ENCODE measurements around the gene NLGN2. TPM values are rescaled to one million over a fixed set of nuclear protein-coding genes. Genes with fewer than 3 reads are reported as not detected.

Gene NLGN2
- total RNA-seq, 1 donor, result 5.8 TPM

DNA sequence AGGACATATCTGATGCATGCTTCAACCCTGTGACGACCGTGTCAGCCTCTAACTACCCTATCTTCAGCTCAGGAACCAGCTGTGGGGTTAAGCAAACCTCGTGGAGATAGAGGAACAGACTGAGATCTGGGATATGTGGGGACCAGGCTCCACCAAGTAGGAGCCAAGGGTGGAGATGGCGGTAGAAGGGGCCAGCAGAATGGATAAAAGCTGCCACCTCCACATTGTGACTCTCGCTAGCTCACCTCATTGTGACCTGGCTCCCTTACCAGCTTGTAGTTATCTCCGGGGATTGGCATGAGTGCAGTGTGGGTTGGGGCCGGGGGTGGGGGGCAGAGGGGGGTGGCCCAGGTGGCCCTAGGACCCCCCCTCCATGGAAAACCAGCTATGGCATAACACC lies 17.7 kb downstream of the NLGN2 start, which contains the start of gene SPEM2:
Gene SPEM2 (plus strand): TSS at position 301 of the 400 bp plus-strand sequence. CDS start 73 bp downstream, at position 374.
- Histone ChIP-seq H3K79me2 (ENCODE audit: insufficient read depth, low read length) (no peaks in the 10 kb centered on the region), H3K27ac (ENCODE audit: low read depth, low read length) (no peak within 1 kb of the TSS), H3K9me3 (ENCODE audit: low read depth, low read length) (no peaks in the 10 kb centered on the region), H4K20me1 (ENCODE audit: insufficient read depth, low read length) (no peaks in the 10 kb centered on the region), H3K27me3 (ENCODE audit: insufficient read depth, low read length) (no peaks in the 10 kb centered on the region), H3K4me3 (ENCODE audit: insufficient read depth, low read length) (no peak within 1 kb of the TSS), H3K4me2 (ENCODE audit: insufficient read depth, low read length) (no peak within 1 kb of the TSS), H2AFZ (ENCODE audit: low read length) (no peak within 1 kb of the TSS), H3K36me3 (ENCODE audit: insufficient read depth, low read length) (no peaks in the 10 kb centered on the region), H3K4me1 (ENCODE audit: insufficient read depth, low read length) (no peaks in the 10 kb centered on the region)
- no peak for DNase-seq (ENCODE audit: insufficient read length, low spot score, missing footprints)
- TF ChIP-seq, protein P1, sequence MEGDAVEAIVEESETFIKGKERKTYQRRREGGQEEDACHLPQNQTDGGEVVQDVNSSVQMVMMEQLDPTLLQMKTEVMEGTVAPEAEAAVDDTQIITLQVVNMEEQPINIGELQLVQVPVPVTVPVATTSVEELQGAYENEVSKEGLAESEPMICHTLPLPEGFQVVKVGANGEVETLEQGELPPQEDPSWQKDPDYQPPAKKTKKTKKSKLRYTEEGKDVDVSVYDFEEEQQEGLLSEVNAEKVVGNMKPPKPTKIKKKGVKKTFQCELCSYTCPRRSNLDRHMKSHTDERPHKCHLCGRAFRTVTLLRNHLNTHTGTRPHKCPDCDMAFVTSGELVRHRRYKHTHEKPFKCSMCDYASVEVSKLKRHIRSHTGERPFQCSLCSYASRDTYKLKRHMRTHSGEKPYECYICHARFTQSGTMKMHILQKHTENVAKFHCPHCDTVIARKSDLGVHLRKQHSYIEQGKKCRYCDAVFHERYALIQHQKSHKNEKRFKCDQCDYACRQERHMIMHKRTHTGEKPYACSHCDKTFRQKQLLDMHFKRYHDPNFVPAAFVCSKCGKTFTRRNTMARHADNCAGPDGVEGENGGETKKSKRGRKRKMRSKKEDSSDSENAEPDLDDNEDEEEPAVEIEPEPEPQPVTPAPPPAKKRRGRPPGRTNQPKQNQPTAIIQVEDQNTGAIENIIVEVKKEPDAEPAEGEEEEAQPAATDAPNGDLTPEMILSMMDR (IDR thresholded peaks at IDR 0.05; ENCODE audit: extremely low read depth, low read depth, low read length), result no peak

DNA sequence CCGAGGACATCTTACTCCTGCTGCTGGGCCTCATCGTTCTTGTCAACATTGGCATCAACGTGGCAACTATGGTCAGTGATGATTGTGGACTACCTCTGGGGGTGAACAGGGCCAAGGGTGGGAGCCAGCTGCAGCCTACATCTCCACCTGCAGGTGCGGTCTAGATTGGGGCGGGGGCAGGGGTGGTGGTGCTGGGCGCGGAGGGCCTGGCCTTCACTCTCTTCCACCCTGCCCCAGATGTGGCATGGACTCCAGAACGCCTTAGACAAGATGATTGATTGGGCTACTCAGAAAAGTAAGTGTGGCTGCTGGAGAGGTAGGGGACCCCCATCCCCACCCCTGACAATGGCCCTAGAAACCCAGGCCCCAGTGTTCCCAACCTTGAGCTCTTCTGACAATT lies 18.1 kb downstream of the NLGN2 start:
- no peaks in the 10 kb centered on the region for H3K4me1 ChIP-seq (ENCODE audit: insufficient read depth, low read length)
- H2AFZ ChIP-seq (ENCODE audit: low read length), result no peak overlapping the region
- H3K27ac ChIP-seq (ENCODE audit: low read depth, low read length), result no peak overlapping the region
- DNase-seq (ENCODE audit: insufficient read length, low spot score, missing footprints), result no peak
- no peaks in the 10 kb centered on the region for H3K9me3 ChIP-seq (ENCODE audit: low read depth, low read length)
- H3K36me3 ChIP-seq (ENCODE audit: insufficient read depth, low read length), result no peaks in the 10 kb centered on the region
- TF ChIP-seq, protein P1 (IDR thresholded peaks at IDR 0.05; ENCODE audit: extremely low read depth, low read depth, low read length), result no peak
- H4K20me1 ChIP-seq (ENCODE audit: insufficient read depth, low read length), result no peaks in the 10 kb centered on the region
- no peaks in the 10 kb centered on the region for H3K79me2 ChIP-seq (ENCODE audit: insufficient read depth, low read length)
- no peak overlapping the region for H3K4me3 ChIP-seq (ENCODE audit: insufficient read depth, low read length)
- H3K27me3 ChIP-seq (ENCODE audit: insufficient read depth, low read length), result no peaks in the 10 kb centered on the region
- no peak overlapping the region for H3K4me2 ChIP-seq (ENCODE audit: insufficient read depth, low read length)

DNA sequence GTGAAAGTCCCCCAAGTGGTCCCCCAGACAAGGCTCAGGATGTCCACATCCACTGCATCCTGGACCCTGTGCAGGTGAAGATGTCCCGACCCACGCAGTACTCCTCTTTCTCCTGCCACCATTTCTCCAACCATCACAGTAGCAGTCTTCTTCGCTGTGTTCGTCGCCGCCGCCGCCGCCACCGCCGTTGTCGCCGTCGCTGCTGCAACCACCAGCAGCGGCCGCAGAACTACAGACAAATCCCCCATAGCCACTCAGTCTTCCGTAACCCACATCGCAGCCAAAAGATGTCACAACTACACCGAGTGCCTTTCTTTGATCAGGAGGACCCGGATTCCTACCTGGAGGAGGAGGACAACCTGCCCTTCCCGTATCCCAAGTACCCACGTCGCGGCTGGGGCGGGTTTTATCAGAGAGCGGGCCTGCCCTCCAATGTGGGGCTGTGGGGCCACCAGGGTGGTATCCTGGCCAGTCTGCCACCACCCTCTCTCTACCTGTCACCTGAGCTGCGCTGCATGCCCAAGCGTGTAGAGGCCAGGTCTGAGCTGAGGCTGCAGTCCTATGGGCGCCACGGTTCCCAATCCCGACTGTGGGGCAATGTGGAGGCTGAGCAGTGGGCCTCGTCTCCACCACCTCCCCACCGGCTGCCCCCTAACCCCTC lies 18.7 kb downstream of the NLGN2 start:
- Histone ChIP-seq H3K4me1 (ENCODE audit: insufficient read depth, low read length) (no peaks in the 10 kb centered on the region), H3K4me3 (ENCODE audit: insufficient read depth, low read length) (no peak overlapping the region), H3K36me3 (ENCODE audit: insufficient read depth, low read length) (no peaks in the 10 kb centered on the region), H3K27me3 (ENCODE audit: insufficient read depth, low read length) (no peaks in the 10 kb centered on the region), H2AFZ (ENCODE audit: low read length) (no peak overlapping the region), H3K9me3 (ENCODE audit: low read depth, low read length) (no peaks in the 10 kb centered on the region), H3K4me2 (ENCODE audit: insufficient read depth, low read length) (no peak overlapping the region), H3K27ac (ENCODE audit: low read depth, low read length) (no peak overlapping the region), H3K79me2 (ENCODE audit: insufficient read depth, low read length) (no peaks in the 10 kb centered on the region), H4K20me1 (ENCODE audit: insufficient read depth, low read length) (no peaks in the 10 kb centered on the region)
- TF ChIP-seq, protein P1 (IDR thresholded peaks at IDR 0.05; ENCODE audit: extremely low read depth, low read depth, low read length), result no peak
- no peak for DNase-seq (ENCODE audit: insufficient read length, low spot score, missing footprints)

DNA sequence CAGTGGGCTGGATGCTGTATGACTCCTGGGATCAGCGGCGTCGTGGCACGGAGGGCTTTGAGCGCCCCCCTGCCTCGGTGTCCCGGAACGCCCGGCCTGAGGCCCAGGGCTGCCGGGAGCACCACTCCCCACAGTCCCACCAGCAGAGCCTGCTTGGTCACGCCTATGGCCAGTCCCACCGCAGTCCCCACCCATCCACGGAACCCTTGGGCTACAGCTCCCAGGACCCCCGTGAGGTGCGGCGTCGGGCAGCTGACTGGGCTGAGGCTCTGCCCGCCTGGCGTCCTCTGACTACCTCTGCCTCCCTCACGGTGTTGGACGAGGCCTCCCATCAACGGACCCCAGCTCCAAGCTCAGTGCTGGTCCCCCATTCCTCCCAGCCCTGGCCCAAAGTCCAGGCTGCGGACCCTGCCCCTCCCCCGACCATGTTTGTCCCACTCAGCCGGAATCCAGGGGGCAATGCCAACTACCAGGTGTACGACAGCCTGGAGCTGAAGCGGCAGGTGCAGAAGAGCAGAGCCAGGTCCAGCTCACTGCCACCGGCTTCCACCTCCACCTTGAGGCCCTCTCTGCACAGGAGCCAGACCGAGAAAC lies 19.3 kb downstream of the NLGN2 start:
- Histone ChIP-seq H3K27me3 (ENCODE audit: insufficient read depth, low read length) (no peaks in the 10 kb centered on the region), H4K20me1 (ENCODE audit: insufficient read depth, low read length) (no peaks in the 10 kb centered on the region), H2AFZ (ENCODE audit: low read length) (no peak overlapping the region), H3K9me3 (ENCODE audit: low read depth, low read length) (no peaks in the 10 kb centered on the region), H3K4me3 (ENCODE audit: insufficient read depth, low read length) (no peak overlapping the region), H3K36me3 (ENCODE audit: insufficient read depth, low read length) (no peaks in the 10 kb centered on the region), H3K4me2 (ENCODE audit: insufficient read depth, low read length) (no peak overlapping the region), H3K27ac (ENCODE audit: low read depth, low read length) (no peak overlapping the region), H3K4me1 (ENCODE audit: insufficient read depth, low read length) (no peaks in the 10 kb centered on the region), H3K79me2 (ENCODE audit: insufficient read depth, low read length) (no peaks in the 10 kb centered on the region)
- TF ChIP-seq, protein P1 (IDR thresholded peaks at IDR 0.05; ENCODE audit: extremely low read depth, low read depth, low read length), result no peak
- DNase-seq (ENCODE audit: insufficient read length, low spot score, missing footprints), result no peak
